GM19455 (cell line): ENCODE results near the gene CMYA5.
"Not testable (repeated sequence)": the region's sequence is repeated elsewhere in the genome, so short reads cannot be mapped to it uniquely, and the experiment has no call there.

ENCODE experiments used
- ATAC-seq: cut with Tn5 transposase; IDR thresholded peaks from one replicate; pipeline ENCODE4 v1.9.1; 2021; ENCODE audit not compliant: unreplicated experiment

CMYA5 gene

DNA sequence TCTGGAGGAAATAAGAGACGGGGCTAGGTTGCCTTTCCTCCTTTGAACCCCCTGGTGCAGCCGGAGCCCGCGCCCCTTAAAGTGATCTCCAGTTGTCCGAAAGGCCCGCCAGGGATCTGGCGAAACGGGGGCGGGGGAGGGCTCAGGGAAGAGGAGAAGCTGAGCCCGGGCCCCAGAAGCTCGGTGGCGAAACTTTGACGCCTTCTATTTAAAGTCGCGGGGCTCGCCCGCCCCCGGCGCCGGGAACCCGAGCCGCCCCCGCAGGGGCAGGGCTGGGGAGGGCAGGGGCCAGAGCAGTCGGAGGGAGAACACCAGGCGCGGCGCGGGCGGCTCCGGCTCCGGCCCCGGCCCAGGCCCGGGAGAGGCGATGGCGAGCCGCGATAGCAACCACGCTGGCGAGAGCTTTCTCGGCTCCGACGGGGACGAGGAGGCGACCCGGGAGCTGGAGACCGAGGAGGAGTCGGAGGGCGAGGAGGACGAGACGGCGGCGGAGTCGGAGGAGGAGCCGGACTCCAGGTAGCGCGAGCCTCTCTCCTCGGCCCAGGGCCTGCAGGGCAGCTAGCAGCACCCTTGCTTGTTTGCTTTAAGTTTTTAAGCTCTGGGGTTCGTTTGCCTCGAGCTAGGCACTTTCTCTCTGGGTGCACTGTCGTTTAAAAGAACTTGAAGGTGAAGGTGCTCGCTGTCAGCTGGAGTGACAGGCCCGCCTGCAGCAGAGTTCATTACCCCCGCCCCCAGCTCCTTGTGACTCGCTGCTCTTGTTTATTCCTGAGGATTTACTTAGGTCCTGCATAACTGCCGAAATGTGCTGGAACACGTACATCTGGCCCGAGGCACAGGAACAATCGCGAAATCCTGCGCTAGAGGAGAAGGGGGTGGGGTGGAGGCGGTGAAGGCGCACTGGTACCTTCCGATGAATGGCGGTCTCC lies at the start of gene CMYA5:
Gene CMYA5 (plus strand): TSS at position 296 of the 926 bp plus-strand sequence. CDS start 72 bp downstream, at position 368.
- ATAC-seq, result no peak

DNA sequence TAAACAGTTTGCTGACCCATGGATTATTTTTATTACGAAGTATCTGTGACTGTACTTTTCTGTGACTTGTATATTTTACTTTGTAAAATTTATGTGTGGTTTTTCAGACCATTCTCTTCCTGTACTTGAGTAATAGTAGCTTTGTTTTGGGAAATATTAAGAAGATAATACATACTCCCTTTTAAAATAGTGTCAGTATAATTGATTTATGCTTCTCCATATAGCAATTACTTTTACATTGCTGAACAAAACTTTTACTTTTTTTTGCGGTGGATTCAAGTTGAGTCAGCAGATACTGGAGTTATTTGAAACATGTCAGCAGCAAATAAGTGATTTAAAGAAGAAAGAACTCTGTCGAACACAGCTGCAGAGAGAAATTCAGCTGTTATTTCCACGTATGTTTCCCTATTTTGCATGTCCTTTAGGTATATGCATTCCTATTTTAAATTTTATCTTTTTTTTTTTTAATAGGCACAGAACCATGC lies 49.0 kb upstream of the CMYA5 start:
- no peak for ATAC-seq

DNA sequence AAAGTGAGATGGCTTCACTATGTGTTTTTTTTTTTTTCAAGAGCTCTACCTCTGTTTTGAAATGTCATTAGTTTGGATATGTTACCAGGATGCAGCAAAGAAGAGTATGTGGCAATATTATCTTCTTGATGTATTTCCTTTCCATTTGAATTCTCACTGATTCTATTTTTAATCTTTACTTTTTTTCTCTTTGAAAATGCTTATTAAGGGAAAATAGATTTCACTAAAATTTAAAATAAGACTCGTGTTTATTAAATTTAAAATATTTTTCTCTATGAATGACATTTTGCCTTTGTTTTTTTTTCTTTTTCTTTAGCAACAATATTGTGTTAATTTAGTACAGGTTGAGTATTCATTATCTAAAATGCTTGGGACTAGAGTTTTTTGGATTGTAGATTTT lies 48.2 kb upstream of the CMYA5 start:
- ATAC-seq, result no peak

DNA sequence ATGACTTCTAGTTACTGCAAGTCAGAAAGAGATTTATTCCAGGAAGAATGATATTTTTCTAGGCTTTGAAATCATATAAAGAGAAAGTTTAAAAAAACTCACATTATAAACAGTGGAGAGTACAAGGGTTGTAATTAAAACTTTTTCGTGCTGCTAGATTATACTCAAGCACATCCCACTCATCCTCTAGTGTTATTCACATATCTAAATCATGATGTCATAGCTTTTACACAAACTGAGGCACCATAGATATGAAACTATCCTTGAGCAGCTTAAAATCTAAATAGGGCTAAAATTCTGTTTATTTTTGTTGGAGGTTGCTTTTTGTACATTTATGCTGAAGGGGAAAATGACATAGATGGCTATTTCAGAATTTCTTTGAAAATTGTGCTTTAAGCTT lies 47.4 kb upstream of the CMYA5 start:
- ATAC-seq, result no peak

DNA sequence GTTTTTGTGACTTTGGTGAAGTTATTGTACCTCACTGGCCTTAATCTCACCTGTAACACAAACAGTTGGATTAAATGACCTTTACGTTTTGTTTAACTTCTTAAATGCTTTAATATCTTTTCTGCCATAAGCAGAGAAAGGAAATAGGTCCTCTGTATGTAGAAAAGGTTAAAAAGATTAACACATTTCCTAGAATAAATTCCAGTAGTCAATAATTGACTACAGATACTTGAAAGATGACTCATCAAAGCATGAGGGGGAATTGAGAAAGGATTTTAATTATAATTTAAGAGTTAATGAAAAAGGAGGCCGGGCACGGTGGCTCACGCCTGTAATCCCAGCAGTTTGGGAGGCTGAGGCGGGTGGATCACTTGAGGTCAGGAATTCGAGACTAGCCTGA lies 35.8 kb upstream of the CMYA5 start:
- ATAC-seq, result no peak

DNA sequence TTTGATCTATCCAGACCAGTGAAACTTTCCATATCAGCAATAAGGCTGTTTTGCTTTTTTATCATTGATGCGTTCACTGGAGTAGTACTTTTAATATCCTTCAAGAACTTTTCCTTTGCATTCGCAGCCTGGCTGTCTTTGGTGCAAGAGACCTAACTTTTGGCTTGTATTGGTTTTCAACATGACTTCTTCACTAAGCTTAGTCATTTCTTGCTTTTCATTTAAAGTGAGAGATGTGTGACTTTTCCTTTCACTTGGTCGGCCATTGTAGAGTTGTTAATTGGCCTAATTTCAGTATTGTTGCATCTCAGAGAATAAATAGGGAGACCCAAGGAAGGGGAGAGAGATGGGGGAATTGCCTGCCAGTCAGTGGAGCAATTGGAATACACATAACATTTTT lies 26.4 kb upstream of the CMYA5 start:
- ATAC-seq, result no peak

DNA sequence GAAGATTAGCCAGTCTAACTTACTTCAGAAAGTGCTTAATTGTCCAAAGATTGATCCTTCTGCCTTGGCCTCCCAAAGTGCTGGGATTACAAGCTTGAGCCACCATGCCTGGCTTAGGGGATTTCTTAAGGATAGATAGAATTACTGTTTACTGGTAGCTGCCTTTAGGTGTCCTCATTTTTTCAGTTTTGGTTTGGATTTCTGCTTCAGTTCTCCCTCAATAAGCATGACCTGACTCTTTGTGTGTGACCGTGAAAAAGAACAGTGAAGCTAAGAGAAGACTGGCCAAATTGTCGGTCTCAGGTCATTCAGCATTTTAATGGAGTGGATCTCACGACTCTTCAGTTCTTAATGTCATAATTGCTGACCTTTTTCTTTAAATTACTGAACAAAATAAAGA lies 22.9 kb upstream of the CMYA5 start:
- ATAC-seq, result no peak

DNA sequence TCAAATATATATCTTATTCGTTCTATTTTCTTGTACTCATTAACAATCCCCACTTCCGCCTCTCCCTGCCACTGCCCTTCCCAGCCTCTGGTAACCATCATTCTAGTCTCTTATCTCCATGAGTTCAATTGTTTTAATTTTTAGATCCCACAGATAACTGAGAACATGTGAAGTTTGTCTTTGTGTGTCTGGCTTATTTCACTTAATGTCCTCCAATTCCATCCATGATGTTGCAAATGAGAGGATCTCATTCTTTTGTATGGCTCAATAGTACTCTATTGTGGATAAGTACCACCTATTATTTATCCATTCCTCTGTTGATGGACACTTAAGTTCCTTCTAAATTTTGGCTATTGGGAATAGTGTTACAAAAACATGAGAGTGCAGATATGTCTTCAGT lies 17.2 kb upstream of the CMYA5 start:
- ATAC-seq, result no peak

DNA sequence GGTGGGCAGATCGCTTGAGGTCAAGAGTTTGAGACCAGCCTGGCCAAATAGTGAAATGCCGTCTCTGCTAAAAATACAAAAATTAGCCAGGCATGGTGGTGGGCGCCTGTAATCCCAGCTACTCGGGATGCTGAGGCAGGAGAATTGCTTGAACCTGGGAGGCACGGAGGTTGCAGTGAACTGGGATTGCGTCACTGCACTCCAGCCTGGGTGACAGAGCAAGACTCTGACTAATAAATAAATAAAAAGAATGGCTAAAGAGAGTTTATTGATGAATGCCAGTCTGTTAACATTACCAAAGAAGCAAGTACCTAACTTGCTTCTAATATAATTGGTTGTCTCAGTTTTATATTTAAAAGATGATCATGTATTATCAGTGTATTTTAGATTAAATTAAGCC lies 13.3 kb upstream of the CMYA5 start:
- not testable (repeated sequence) for ATAC-seq

DNA sequence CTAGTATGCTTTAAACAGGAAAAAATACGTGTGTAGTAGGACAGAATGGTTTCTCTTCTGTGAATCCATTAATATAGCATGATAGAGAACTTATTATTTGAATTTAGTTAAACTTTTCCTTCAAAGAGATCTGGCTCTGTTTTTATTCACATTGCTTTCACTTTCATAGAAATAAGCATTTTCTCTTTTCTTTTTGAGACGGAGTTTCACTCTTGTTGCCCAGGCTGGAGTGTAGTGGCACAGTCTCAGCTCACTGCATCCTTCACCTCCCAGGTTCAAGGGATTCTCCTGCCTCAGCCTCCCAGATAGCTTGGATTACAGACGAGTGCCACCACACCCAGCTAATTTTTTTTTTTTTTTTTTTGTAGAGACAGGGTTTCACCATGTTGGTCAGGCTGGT lies 7.5 kb upstream of the CMYA5 start:
- not testable (repeated sequence) for ATAC-seq

DNA sequence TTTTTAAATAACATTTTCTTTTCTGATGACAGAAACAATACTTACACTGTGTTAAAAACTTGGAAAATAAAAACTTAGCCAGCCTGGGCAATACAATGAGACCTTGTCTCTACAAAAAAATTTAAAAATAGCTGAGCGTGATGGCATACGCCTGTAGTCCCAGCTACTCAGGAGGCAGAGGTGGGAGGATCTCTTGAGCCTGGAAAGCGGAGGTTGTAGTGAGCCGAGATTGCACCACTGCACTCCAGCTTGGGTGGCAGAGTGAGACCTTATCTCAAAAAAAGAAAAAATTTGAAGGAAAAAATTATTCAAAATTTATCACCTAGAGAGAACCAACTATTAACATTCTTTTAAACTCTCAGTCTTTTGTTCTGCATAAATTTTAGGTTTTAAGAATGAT lies 4.9 kb upstream of the CMYA5 start:
- ATAC-seq, result no peak

DNA sequence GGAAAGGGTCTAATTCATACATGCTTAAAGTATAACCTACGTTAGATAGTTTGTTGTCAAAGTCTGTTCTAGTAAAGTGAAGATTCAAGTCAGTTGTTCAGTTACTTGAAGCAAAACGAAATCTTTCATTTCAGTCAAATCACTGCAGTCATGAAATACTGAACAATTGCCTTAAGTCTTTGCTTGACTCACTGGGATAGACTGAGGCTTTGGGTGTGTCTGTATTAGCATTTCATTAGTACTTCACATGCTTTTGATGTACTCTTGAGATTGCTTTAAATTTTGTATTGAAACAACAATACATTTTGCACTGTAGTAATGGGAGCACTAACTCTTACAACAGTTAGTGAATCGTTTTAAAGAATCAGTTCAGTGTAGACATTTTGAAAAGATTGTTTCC lies 4.0 kb upstream of the CMYA5 start:
- ATAC-seq, result no peak

DNA sequence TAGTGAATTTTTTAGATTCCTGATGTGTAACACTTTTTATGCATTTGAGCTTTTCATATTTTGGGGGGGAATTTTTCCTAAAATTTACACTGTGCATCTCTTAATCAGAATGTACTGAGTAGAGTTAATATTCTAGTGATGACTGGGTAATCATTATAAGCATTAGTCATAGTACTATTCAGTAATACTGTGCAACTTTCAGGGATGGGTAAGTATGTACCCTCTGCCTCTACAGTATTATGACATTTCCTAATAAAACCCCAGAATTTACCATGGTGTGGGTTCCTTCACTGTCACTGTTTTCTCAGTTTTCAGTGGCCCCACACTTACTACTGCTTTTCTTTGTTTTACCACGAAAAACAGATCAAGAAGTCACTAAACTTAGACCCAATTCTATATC lies 2.8 kb upstream of the CMYA5 start:
- ATAC-seq, result no peak

DNA sequence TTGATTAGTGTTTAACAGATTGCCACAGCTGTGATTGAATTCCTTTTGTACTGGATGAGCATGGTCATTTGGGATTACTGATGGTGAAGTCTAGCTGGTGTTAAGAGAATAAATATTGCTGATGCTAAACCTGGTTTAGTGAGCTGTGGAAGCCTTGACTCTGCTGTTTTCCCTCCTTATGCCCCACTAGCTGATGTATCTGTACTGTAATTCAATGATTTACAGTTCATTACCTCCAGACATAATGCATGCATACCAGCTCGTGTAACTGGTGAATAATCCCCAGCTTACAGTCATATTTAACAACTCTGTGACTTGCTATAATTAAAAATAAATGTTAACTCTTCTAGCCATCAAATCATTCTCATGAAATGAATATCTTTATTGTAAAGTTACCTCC lies 1.7 kb upstream of the CMYA5 start:
- no peak for ATAC-seq

DNA sequence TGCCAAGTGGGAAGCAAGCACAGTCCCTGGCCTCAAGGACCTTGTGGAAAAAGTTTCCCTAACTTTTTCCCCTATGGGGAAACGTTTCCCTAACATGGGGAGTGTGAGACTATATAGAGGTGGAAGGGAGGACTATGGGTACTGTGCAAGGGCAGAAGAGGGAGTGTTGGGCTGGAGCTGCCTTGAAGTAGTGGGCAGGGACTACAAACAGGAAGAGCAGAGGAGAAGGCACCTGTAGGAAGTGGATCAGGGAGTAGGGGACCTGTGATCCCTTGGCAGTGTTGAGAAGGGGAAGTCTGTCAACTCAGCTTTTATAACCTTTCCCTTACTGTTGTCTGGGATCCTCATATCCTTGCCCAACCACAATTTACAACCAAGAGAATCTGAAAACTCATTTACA lies 1.4 kb downstream of the CMYA5 start:
- no peak for ATAC-seq

DNA sequence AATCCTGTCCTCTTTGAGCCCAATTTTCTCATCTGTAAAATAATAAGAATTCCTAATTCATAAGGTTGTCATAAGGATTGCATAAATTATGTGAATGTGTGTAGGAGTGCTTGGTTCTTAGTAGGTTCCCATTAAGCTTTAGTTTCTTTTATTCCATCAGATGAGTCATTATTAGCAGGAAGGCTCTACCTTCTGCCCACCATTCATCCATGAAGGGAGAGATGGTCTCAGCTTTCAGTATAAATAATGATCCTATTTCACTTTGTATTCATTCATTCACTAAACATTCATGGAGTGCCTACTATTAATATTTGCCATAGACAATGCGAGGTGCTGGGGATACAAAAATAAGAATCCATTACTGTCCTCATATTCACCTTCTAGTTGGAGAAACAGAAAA lies 3.0 kb downstream of the CMYA5 start:
- no peak for ATAC-seq

DNA sequence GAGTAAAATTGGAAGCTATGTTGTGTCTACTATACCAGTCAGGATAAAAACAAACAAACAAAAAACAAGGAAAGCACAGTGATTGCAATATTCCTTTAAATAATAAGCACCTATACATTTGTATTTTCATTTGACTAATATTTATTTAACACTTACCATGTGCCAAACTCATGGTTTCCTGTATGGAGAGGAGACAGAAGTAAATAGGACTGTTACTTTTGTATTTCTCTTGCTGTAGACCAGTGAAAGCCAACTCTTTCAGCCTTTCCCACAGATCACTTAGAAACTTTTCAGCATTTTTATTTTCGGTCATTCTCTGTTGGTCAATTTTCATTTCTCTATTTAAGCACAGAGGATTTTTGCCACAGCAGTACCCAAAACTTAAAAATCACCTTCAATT lies 4.5 kb downstream of the CMYA5 start:
- ATAC-seq, result no peak

DNA sequence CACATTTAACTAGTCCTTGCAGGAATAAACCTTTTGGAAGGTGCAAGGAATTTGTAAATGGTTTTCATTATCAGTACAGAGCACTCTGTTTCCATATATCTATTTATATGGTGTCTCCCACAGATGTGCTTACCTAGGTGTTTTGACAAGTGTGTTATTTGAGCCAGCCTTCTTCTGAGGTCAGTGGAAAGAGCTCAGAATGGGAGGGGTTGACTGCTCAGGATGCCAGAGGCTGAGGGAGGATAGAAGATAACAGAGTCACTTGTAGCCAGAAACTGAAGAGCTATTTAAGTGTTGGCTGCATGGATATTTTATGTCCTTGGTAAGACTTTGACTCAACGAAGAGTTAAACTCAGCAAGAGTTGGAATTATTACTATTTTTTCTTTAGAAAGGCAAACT lies 5.0 kb downstream of the CMYA5 start:
- no peak for ATAC-seq

DNA sequence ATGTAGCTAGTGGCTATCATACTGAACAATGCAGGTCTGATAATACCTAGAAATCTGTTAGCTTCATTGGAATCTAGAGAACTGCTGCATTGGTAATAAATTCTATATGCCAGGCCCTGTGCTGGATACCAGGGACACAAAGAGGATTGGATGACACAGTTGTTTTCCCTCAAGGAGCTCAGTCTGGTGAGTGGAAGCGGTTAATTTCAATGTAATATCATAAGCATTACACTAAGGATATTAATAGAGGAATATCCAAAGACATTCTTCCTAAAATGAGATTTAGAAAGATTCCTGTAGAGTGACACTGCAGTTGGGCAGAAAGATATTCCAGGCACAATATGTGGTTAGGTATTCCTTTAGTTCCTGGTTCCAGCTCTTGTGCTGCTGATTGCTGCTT lies 5.9 kb downstream of the CMYA5 start:
- ATAC-seq, result no peak

DNA sequence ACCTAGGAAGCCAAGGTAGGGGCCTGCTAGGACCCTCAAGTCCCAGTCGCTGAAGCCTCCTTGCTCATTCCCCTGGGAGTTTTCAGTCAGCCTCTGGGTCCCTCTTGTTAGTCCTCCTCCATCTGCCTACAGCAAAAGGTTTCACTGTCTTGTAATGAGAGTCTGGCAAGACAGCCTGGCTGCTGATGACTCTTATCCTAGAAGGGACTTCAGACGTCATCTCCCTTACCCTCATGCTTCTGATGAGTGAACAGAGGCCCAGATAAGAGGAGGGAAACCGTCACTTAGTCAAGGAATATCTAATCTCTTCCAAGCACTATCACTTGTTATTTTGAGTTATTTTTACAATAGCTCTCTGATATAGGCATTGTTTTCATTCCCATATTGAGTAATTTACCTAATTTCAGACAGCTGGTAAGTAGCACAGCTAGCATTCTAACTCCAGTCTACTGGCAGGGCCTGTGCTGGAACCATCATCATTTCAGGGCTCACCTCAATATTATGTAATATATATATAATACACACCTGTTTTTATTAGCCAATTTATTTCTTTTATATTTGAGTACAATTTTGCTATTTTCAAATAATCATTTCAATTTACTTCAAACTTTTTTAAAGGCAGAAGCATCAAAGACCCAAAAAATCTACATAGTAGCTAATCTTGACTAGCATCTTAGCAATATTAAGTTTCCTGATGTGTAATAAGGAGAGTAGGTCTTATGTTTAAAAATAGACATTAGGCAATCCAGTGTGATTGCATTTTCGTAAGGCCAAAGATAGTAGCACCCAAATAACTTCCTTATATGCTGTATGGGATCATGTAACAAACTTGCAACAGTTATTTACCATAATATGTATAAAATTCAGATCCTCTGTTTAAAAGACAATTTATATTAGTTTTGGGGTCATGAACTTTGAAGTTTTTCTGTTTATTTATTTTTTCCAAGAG lies 7.9 kb downstream of the CMYA5 start:
- ATAC-seq, result no peak

DNA sequence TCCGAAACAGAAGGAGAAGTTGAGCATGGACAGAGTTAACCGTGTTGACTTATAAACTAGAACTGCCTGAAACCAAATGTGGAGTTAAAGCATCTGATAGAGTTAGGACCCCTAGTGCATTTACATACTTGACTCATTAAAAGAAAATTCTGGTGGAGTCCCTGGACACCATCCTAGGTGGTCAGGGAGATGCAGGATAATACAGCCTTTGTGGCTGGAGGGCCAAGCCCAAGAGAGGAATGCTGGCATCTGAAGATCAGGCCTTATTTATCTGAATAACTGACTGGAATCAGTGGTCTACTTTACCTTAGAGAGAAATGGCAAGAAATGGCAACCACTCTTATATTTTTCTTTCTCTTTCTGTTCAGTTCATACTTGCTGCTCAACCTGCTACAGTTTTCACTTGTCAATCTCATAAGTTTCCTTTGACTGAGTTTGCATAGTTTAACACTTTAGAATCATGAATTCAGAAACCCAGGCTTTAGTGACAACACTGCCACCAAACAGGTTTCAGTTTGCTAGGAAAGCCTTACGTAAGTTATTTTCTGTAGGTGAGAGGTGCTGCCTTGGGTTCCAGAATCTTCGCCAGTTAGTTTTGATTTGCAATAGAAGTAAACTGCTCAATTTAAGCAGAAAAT lies 10.2 kb downstream of the CMYA5 start:
- ATAC-seq, result no peak
